CD14-positive monocyte (primary cell): ENCODE data around the gene PIK3R1. TPM values are rescaled to one million over a fixed set of nuclear protein-coding genes. Genes with fewer than 3 reads are reported as not detected.

Source experiments
- DNase-seq, 3 donors: peaks; one replicate each; pipeline ENCODE4 v3.0.0-alpha.2; 2011 to 2022
- H2AFZ ChIP-seq: 2 replicates; pipeline ENCODE4 v1.6.0; 2012; ENCODE audit warnings: mild to moderate bottlenecking, low read depth, low read length, inconsistent platforms; ENCODE audit not compliant: insufficient read depth, poor library complexity, severe bottlenecking
- H3K27ac ChIP-seq, 2 donors: 1 replicate in 1 of 2; 2 replicates in 1 of 2; pipeline ENCODE4 v1.5.1; 2012 to 2013; ENCODE audit warnings: low read length in 2 of 2, control low read depth in 1 of 2, inconsistent platforms in 1 of 2, low read depth in 1 of 2, mild to moderate bottlenecking in 1 of 2
- H3K27me3 ChIP-seq, 2 donors: one replicate each; pipeline versions ENCODE4 v1.6.0 to v1.6.1; 2011 to 2013; ENCODE audit warnings: low read length in 2 of 2; ENCODE audit not compliant: control insufficient read depth in 2 of 2, insufficient read depth in 2 of 2
- H3K36me3 ChIP-seq, 2 donors: replicated peaks in 1 of 2; 1 replicate in 1 of 2; 2 replicates in 1 of 2; pipeline versions ENCODE4 v1.5.1 to v1.6.1; 2012 to 2013; ENCODE audit warnings: low read length in 2 of 2, control low read depth in 1 of 2, inconsistent platforms in 1 of 2, mild to moderate bottlenecking in 1 of 2; ENCODE audit not compliant: insufficient read depth in 2 of 2, control insufficient read depth in 1 of 2
- H3K4me1 ChIP-seq, 2 donors: 1 replicate in 1 of 2; 2 replicates in 1 of 2; pipeline versions ENCODE4 v1.5.1 to v1.6.1; 2012 to 2013; ENCODE audit warnings: low read length in 2 of 2, control low read depth in 1 of 2, inconsistent platforms in 1 of 2, mild to moderate bottlenecking in 1 of 2, moderate library complexity in 1 of 2; ENCODE audit not compliant: insufficient read depth in 2 of 2, control insufficient read depth in 1 of 2
- H3K4me2 ChIP-seq: replicated peaks from 2 replicates; pipeline ENCODE3; 2012; ENCODE audit warnings: low read length, moderate library complexity, mild to moderate bottlenecking; ENCODE audit not compliant: poor library complexity, severe bottlenecking; ENCODE audit errors: extremely low read depth
- H3K4me3 ChIP-seq, 3 experiments: fragments of 200-600 bp in 1 of 3; sonication (generic) in 1 of 3; replicated peaks in 1 of 3; 1 replicate in 2 of 3; 2 replicates in 1 of 3; pipeline ENCODE4 v1.5.1; 2011 to 2013; ENCODE audit warnings: low read length in 3 of 3, mild to moderate bottlenecking in 3 of 3, control low read depth in 2 of 3, low read depth in 2 of 3, inconsistent platforms in 1 of 3, moderate library complexity in 1 of 3
- H3K79me2 ChIP-seq: 2 replicates; pipeline ENCODE4 v1.6.0; 2012; ENCODE audit warnings: mild to moderate bottlenecking, control low read depth, inconsistent platforms, low read length, moderate library complexity; ENCODE audit not compliant: insufficient read depth
- H3K9ac ChIP-seq: 2 replicates; pipeline ENCODE4 v1.6.0; 2017; ENCODE audit warnings: low read length, mild to moderate bottlenecking; ENCODE audit not compliant: insufficient read depth, poor library complexity, severe bottlenecking
- H3K9me3 ChIP-seq, 2 donors: replicated peaks in 1 of 2; 1 replicate in 1 of 2; 2 replicates in 1 of 2; pipeline versions ENCODE4 v1.5.1 to v1.6.1; 2012 to 2013; ENCODE audit warnings: low read length in 2 of 2, control low read depth in 1 of 2; ENCODE audit not compliant: control insufficient read depth in 1 of 2, insufficient read depth in 1 of 2
- H4K20me1 ChIP-seq: 2 replicates; pipeline ENCODE4 v1.6.0; 2012; ENCODE audit warnings: mild to moderate bottlenecking, low read length, control low read depth, moderate library complexity; ENCODE audit not compliant: insufficient read depth
- H3K27ac Mint-ChIP-seq, 7 donors: one replicate each; pipeline ENCODE4 v1.8.0; 2020; ENCODE audit warnings: mild to moderate bottlenecking in 7 of 7, mixed read lengths in 7 of 7, moderate library complexity in 6 of 7, inconsistent platforms in 2 of 7
- H3K27me3 Mint-ChIP-seq, 3 donors: one replicate each; pipeline ENCODE4 v1.8.0; 2021 to 2022; ENCODE audit warnings: low read depth in 3 of 3, mild to moderate bottlenecking in 3 of 3, mixed read lengths in 3 of 3, moderate library complexity in 3 of 3, inconsistent platforms in 1 of 3
- H3K36me3 Mint-ChIP-seq, 2 donors: one replicate each; pipeline ENCODE4 v1.8.0; 2020; ENCODE audit warnings: mixed read lengths in 2 of 2, inconsistent platforms in 1 of 2, mild to moderate bottlenecking in 1 of 2
- H3K4me1 Mint-ChIP-seq: one replicate; pipeline ENCODE4 v1.8.0; 2020; ENCODE audit warnings: mild to moderate bottlenecking, mixed read lengths
- H3K4me3 Mint-ChIP-seq, 2 donors: one replicate each; pipeline ENCODE4 v1.8.0; 2020; ENCODE audit warnings: mild to moderate bottlenecking in 2 of 2, mixed read lengths in 2 of 2, moderate library complexity in 1 of 2
- H3K9me3 Mint-ChIP-seq, 7 donors: one replicate each; pipeline ENCODE4 v1.8.0; 2020 to 2022; ENCODE audit warnings: mixed read lengths in 7 of 7, mild to moderate bottlenecking in 6 of 7, moderate library complexity in 6 of 7, inconsistent platforms in 2 of 7
- WGBS: methylation state at CpG from one replicate; pipeline ENCODE4 v1.1.5; 2013; ENCODE audit warnings: missing lambda C conversion rate; ENCODE audit not compliant: insufficient coverage; 5-methylcytosine and 5-hydroxymethylcytosine counted together
- intact Hi-C, 2 donors: fragments of 100-400 bp; cut with micrococcal nuclease; formaldehyde crosslinking; loops; one replicate each; pipeline versions ENCODE4 v1.15.0 to v1.15.1; 2023
- polyA plus RNA-seq, 3 donors: library from polyadenylated mRNA; depleted of rRNA in 1 of 3; unstranded in 2 of 3; stranded (reverse) in 1 of 3; fragments of 300-500 nt in 2 of 3; fragments of >200 nt in 1 of 3; fragmentation: Illumina TruSeq in 2 of 3; gene quantifications; 1 replicate in 2 of 3; 2 replicates in 1 of 3; pipeline ENCODE4 v1.2.3, GENCODE V29; 2012 to 2021
- TF ChIP-seq, protein P1 (sequence below): fragments of 200-600 bp; IDR thresholded peaks from one replicate; pipeline ENCODE4 v1.8.0; 2022; ENCODE audit warnings: antibody characterized with exemption, mild to moderate bottlenecking

The PIK3R1 gene
- polyA plus RNA-seq, 3 donors = 9.5 to 25.5 (median 10.5) TPM

DNA sequence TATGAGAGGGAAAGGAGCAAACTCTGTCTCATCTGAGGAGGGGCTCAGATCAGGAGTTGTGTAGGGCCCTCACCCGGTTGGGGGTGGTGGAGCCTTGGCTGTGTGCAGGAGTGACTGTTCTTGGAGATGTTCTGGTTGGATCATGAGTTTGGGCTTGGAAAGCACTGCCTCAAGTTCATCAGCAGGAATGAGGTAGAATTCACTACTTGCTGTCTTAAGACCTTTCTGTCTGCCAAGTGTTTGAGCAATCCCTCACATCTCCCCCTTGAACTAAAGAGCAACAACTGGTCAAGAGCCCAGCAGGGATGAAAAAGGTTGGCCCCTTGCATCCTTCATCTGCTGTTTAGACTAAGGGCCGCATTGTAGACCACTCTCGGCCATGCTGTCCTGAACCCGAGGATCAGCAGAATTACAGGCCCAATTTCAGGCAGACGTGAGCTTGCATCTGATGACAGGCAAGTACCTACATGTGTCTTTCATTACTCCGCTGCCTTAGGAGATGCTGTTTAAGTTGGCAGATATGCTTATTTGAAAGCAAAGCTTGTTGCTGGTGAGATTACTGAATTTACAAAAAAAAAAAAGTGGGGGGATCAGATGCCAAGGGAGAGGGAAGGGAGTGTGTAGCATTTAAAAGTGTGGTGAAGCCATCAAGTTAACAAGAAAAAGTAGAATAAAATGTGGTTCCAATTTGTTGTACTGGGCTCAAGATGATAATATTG lies 36.4 kb downstream of the PIK3R1 start:
- Mint-ChIP-seq H3K27me3 (no peaks in the 10 kb centered on the region), H3K4me3 (no peak overlapping the region), H3K36me3 (peaks cover 13 to 29% of the 10 kb centered on the region in 2 donors), H3K27ac (peak overlapping the region; percentile 21 to 87 (median 67)), H3K9me3 (peaks cover 0 to 2% (median 0%) of the 10 kb centered on the region in 7 donors), H3K4me1 (peaks cover 68% of the 10 kb centered on the region)
- Histone ChIP-seq H3K4me1 (peaks cover 28 to 46% of the 10 kb centered on the region in 2 donors), H3K79me2 (peaks cover 100% of the 10 kb centered on the region), H3K36me3 (peaks cover 0 to 6% of the 10 kb centered on the region in 2 donors), H2AFZ (no peak overlapping the region), H4K20me1 (peaks cover 98% of the 10 kb centered on the region), H3K27ac (peak overlapping the region; percentile 17 to 22), H3K9ac (no peak overlapping the region), H3K27me3 (no peaks in the 10 kb centered on the region), H3K4me3 (no peak overlapping the region), H3K9me3 (no peaks in the 10 kb centered on the region), H3K4me2 (no peak overlapping the region)
- no peak for DNase-seq
- TF ChIP-seq, protein P1, sequence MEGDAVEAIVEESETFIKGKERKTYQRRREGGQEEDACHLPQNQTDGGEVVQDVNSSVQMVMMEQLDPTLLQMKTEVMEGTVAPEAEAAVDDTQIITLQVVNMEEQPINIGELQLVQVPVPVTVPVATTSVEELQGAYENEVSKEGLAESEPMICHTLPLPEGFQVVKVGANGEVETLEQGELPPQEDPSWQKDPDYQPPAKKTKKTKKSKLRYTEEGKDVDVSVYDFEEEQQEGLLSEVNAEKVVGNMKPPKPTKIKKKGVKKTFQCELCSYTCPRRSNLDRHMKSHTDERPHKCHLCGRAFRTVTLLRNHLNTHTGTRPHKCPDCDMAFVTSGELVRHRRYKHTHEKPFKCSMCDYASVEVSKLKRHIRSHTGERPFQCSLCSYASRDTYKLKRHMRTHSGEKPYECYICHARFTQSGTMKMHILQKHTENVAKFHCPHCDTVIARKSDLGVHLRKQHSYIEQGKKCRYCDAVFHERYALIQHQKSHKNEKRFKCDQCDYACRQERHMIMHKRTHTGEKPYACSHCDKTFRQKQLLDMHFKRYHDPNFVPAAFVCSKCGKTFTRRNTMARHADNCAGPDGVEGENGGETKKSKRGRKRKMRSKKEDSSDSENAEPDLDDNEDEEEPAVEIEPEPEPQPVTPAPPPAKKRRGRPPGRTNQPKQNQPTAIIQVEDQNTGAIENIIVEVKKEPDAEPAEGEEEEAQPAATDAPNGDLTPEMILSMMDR = no peak
- intact Hi-C loops = loop anchor here (5.0 to 10.0 kb wide), 3 partner anchors 35 to 1007 kb away; partner anchors contain the start of gene PIK3R1 (in 1 of the 2)
- 91% methylated on average over 6 of the region's 6 CpGs for WGBS

DNA sequence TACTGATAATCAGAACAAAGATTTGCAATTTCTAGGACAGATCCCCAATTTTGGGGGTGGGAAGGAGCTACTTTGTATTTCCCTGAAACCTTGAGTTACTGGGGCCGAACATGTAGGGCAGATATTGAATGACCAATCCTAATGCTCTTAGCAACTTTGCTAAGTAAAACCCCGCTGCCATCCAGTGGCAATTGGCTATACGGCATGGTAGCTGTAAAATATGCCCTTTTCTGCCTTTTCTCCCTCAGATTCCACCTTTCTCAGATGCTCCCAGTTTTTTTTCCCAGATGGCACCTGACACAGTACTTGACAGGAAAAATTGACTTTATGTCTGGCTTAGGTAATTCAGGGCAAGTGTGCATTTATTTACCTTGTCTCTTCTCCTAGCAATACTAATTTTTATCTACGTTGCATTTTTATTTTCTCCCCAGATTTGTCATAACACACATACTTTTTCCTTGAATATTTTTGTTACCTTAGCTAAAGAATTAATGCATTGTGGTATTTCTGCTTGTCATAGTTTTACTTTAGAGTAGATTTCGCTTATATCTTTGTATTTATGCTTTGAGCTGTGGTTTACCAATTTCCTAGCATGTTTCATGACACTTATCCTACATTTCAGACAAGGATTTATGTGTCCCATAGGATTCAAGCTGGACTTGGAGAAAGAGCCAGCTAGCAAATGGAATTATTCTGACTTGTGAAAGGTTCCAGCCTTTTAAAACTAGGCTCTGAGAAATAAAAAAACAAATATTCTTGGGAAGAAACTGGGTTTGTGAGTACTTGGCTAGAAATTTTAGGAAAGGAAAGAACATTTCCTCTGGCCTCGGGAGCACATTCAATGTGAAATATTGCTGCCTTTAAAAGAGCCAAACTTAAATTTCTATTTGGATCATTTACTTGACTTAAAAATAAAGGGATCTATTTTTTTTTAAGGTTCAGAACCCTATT lies 37.4 kb downstream of the PIK3R1 start:
- H3K4me3 ChIP-seq = no peak overlapping the region
- 25% methylated on average over 2 of the region's 6 CpGs for WGBS
- Mint-ChIP-seq H3K27me3 (no peaks in the 10 kb centered on the region), H3K27ac (peak overlapping the region in 1 of 7 donors; percentile 54), H3K4me3 (no peak overlapping the region), H3K36me3 (peaks cover 15 to 28% of the 10 kb centered on the region in 2 donors), H3K4me1 (peaks cover 67% of the 10 kb centered on the region), H3K9me3 (peaks cover 0 to 2% (median 0%) of the 10 kb centered on the region in 7 donors)
- H3K9ac ChIP-seq = no peak overlapping the region
- peaks cover 99% of the 10 kb centered on the region for H4K20me1 ChIP-seq
- H3K27ac ChIP-seq = no peak overlapping the region
- no peaks in the 10 kb centered on the region for H3K9me3 ChIP-seq
- peak; percentile 47 to 70 (median 64) for DNase-seq
- no peak overlapping the region for H3K4me2 ChIP-seq
- intact Hi-C loops = loop anchor here (5.0 to 10.0 kb wide), 3 partner anchors 36 to 1008 kb away; partner anchors contain the start of gene PIK3R1 (in 1 of the 2)
- no peaks in the 10 kb centered on the region for H3K27me3 ChIP-seq
- H3K79me2 ChIP-seq = peaks cover 100% of the 10 kb centered on the region
- TF ChIP-seq, protein P1 = peak; percentile 84
- H3K36me3 ChIP-seq = peaks cover 0 to 10% of the 10 kb centered on the region in 2 donors
- peaks cover 28 to 46% of the 10 kb centered on the region in 2 donors for H3K4me1 ChIP-seq
- H2AFZ ChIP-seq = no peak overlapping the region
